ENCODE results near the gene TRAF3IP1. TPM values are rescaled to one million over a fixed set of nuclear protein-coding genes. Genes with fewer than 3 reads are reported as not detected.
"Not testable (repeated sequence)": the region's sequence is repeated elsewhere in the genome, so short reads cannot be mapped to it uniquely, and the experiment has no call there.

TRAF3IP1 gene
- polyA plus RNA-seq, 4 donors, result 5.1 to 10.1 (median 7.5) TPM

GRCh38 chr2:238441262-238442114 lies 121.2 kb downstream of the TRAF3IP1 start:
- H3K27ac ChIP-seq (ENCODE audit: low read depth in 1 of 3, low read length in 2 of 3), result no peak overlapping the region
- H3K4me1 ChIP-seq (ENCODE audit: control insufficient read depth in 3 of 3, insufficient read depth in 2 of 3, low read depth in 1 of 3, low read length in 2 of 3), result no peaks in the 10 kb centered on the region
- 49 to 59% (median 57%) methylated on average over 17 of the region's 17 CpGs for WGBS, 3 donors
- H3K27me3 ChIP-seq (ENCODE audit: control insufficient read depth in 3 of 3, insufficient read depth in 3 of 3, low read length in 3 of 3), result no peaks in the 10 kb centered on the region
- H3K36me3 ChIP-seq (ENCODE audit: control insufficient read depth in 3 of 3, insufficient read depth in 2 of 3, low read depth in 1 of 3, low read length in 3 of 3), result peaks cover 11 to 39% (median 16%) of the 10 kb centered on the region in 3 donors
- H3K9me3 ChIP-seq (ENCODE audit: control insufficient read depth in 2 of 2, insufficient read depth in 1 of 2, low read depth in 1 of 2, low read length in 1 of 2), result no peaks in the 10 kb centered on the region
- FAIRE-seq (no peak), DNase-seq (peak in 1 of 2 donors; percentile 41)
- H3K4me3 ChIP-seq (ENCODE audit: low read depth in 1 of 3, low read length in 3 of 3), result no peak overlapping the region

DNA sequence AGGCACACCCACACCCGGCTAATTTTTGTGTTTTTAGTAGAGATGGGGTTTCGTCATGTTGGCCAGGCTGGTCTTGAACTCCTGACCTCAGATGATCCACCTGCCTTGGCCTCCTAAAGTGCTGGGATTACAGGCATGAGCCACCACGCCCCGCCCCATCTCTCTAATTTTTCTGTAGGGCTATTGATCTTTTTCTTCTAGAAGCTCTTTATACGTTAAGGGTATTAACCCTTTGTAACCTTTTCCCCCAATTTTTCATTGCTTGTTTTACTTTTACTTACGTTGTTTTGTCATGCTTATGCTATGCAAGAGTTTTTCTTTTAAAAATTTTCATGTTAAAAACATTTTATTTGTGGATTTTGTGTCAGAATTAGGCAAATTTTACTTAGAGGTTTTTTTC lies 121.9 kb downstream of the TRAF3IP1 start:
- not testable (repeated sequence) for H3K9me3 ChIP-seq (ENCODE audit: control insufficient read depth in 2 of 2, insufficient read depth in 1 of 2, low read depth in 1 of 2, low read length in 1 of 2); H3K27me3 ChIP-seq (ENCODE audit: control insufficient read depth in 3 of 3, insufficient read depth in 3 of 3, low read length in 3 of 3); H3K4me3 ChIP-seq (ENCODE audit: low read depth in 1 of 3, low read length in 3 of 3); H3K4me1 ChIP-seq (ENCODE audit: control insufficient read depth in 3 of 3, insufficient read depth in 2 of 3, low read depth in 1 of 3, low read length in 2 of 3); DNase-seq; H3K27ac ChIP-seq (ENCODE audit: low read depth in 1 of 3, low read length in 2 of 3); FAIRE-seq
- H3K36me3 ChIP-seq (ENCODE audit: control insufficient read depth in 3 of 3, insufficient read depth in 2 of 3, low read depth in 1 of 3, low read length in 3 of 3), result peaks cover 12 to 43% (median 23%) of the 10 kb centered on the region in 3 donors
- WGBS, 3 donors, result 35 to 70% (median 64%) methylated on average over 6 of the region's 6 CpGs

DNA sequence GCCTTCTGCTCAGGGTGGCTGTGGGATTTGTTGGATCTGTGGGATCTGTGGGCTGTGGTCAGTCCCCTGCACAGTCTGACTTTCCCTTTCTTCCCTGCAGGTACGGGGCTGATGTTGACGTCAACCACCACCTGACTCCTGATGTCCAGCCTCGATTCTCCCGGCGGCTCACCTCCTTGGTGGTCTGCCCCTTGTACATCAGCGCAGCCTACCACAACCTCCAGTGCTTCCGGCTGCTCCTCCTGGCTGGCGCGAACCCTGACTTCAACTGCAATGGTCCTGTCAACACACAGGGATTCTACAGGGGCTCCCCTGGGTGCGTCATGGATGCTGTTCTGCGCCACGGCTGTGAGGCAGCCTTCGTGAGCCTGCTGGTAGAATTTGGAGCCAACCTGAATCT lies 123.9 kb downstream of the TRAF3IP1 start:
- Histone ChIP-seq H3K27ac (ENCODE audit: low read depth in 1 of 3, low read length in 2 of 3) (no peak overlapping the region), H3K4me1 (ENCODE audit: control insufficient read depth in 3 of 3, insufficient read depth in 2 of 3, low read depth in 1 of 3, low read length in 2 of 3) (no peaks in the 10 kb centered on the region), H3K4me3 (ENCODE audit: low read depth in 1 of 3, low read length in 3 of 3) (no peak overlapping the region), H3K36me3 (ENCODE audit: control insufficient read depth in 3 of 3, insufficient read depth in 2 of 3, low read depth in 1 of 3, low read length in 3 of 3) (peaks cover 12 to 55% (median 31%) of the 10 kb centered on the region in 3 donors), H3K27me3 (ENCODE audit: control insufficient read depth in 3 of 3, insufficient read depth in 3 of 3, low read length in 3 of 3) (no peaks in the 10 kb centered on the region), H3K9me3 (ENCODE audit: control insufficient read depth in 2 of 2, insufficient read depth in 1 of 2, low read depth in 1 of 2, low read length in 1 of 2) (no peaks in the 10 kb centered on the region)
- FAIRE-seq (no peak), DNase-seq (no peak)
- 94 to 98% (median 96%) methylated on average over 13 of the region's 13 CpGs for WGBS, 3 donors

- Histone ChIP-seq H3K36me3 (ENCODE audit: control insufficient read depth in 3 of 3, insufficient read depth in 2 of 3, low read depth in 1 of 3, low read length in 3 of 3) (peaks cover 12 to 60% (median 33%) of the 10 kb centered on the region in 3 donors), H3K27ac (ENCODE audit: low read depth in 1 of 3, low read length in 2 of 3) (no peak overlapping the region), H3K4me3 (ENCODE audit: low read depth in 1 of 3, low read length in 3 of 3) (no peak overlapping the region), H3K4me1 (ENCODE audit: control insufficient read depth in 3 of 3, insufficient read depth in 2 of 3, low read depth in 1 of 3, low read length in 2 of 3) (no peaks in the 10 kb centered on the region), H3K9me3 (ENCODE audit: control insufficient read depth in 2 of 2, insufficient read depth in 1 of 2, low read depth in 1 of 2, low read length in 1 of 2) (no peaks in the 10 kb centered on the region), H3K27me3 (ENCODE audit: control insufficient read depth in 3 of 3, insufficient read depth in 3 of 3, low read length in 3 of 3) (no peaks in the 10 kb centered on the region)
- FAIRE-seq, result no peak
- WGBS, 3 donors, result 86 to 89% (median 89%) methylated on average over 17 of the region's 17 CpGs
- DNase-seq, result no peak
These were observed 125.3 kb downstream of the TRAF3IP1 start for GRCh38 chr2:238445409-238446190.

DNA sequence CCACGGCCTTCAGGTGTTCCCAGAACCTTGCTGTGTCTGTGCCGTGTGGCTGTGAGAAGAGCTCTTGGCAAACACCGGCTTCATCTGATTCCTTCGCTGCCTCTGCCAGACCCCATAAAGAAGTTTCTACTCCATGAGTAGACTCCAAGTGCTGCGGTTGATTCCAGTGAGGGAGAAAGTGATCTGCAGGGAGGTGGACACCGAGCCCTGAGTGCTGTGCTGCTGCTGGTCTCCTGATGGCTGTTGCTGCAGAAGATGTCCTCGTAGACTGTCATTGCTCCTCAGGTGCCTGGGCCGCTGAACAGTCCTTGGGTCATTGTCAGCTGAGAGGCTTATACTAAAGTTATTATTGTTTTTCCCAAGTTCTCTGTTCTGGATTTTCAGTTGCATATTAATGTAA lies 126.1 kb downstream of the TRAF3IP1 start:
- FAIRE-seq (no peak), DNase-seq (no peak)
- H3K27me3 ChIP-seq (ENCODE audit: control insufficient read depth in 3 of 3, insufficient read depth in 3 of 3, low read length in 3 of 3), result no peaks in the 10 kb centered on the region
- no peaks in the 10 kb centered on the region for H3K4me1 ChIP-seq (ENCODE audit: control insufficient read depth in 3 of 3, insufficient read depth in 2 of 3, low read depth in 1 of 3, low read length in 2 of 3)
- no peaks in the 10 kb centered on the region for H3K9me3 ChIP-seq (ENCODE audit: control insufficient read depth in 2 of 2, insufficient read depth in 1 of 2, low read depth in 1 of 2, low read length in 1 of 2)
- no peak overlapping the region for H3K4me3 ChIP-seq (ENCODE audit: low read depth in 1 of 3, low read length in 3 of 3)
- no peak overlapping the region for H3K27ac ChIP-seq (ENCODE audit: low read depth in 1 of 3, low read length in 2 of 3)
- 96% methylated on average over 8 of the region's 8 CpGs for WGBS, 3 donors
- peaks cover 12 to 64% (median 35%) of the 10 kb centered on the region in 3 donors for H3K36me3 ChIP-seq (ENCODE audit: control insufficient read depth in 3 of 3, insufficient read depth in 2 of 3, low read depth in 1 of 3, low read length in 3 of 3)

DNA sequence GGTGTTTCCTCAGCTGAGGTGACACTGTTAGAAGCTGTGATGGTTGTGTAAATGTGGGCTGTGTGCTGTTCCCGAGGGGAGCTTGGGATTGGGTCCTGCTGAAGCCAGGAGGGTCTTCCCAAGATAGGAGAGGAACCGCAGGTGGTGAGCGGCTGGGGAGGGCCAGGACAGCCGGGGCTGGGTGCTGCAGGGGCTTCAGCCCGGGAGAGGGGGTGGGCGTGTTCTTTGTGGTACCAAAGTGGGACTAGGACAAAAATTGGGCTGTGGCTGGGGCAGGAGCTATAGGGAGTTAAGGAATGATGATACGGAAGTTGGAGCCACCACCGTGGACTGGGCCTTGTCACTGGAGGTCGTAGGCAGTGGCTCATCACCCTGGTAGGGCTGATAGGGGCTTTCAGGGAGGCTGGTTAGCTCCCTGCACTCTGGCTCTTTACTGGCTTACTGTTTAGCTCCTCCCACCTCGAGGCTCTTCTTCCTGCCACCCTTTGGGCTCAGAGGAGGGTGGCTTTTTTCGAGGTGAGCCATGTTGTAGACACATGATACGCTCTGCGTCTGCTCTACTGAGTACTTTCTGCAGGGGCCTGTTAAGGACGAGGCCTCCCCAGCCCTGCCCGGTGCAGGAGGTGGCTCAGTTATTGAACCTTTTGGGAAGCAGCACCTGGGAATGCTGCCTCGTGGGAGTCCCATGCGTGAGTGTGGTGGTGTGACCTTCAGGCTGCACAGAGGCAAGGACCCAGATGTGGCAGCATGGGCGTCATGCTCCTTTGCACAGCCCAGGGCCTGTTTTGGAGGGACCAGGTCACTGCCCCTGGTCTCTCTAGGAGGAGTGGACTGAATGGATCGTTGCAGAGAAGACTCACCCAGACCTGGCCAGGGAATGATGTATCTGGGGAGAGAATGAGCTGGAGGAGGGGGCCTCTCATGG lies 128.0 kb downstream of the TRAF3IP1 start:
- H3K9me3 ChIP-seq (ENCODE audit: control insufficient read depth in 2 of 2, insufficient read depth in 1 of 2, low read depth in 1 of 2, low read length in 1 of 2), result no peaks in the 10 kb centered on the region
- DNase-seq, result no peak
- H3K27me3 ChIP-seq (ENCODE audit: control insufficient read depth in 3 of 3, insufficient read depth in 3 of 3, low read length in 3 of 3), result no peaks in the 10 kb centered on the region
- WGBS, 3 donors, result 86 to 89% (median 89%) methylated on average over 19 of the region's 19 CpGs
- H3K27ac ChIP-seq (ENCODE audit: low read depth in 1 of 3, low read length in 2 of 3), result no peak overlapping the region
- H3K36me3 ChIP-seq (ENCODE audit: control insufficient read depth in 3 of 3, insufficient read depth in 2 of 3, low read depth in 1 of 3, low read length in 3 of 3), result peaks cover 12 to 78% (median 40%) of the 10 kb centered on the region in 3 donors
- no peaks in the 10 kb centered on the region for H3K4me1 ChIP-seq (ENCODE audit: control insufficient read depth in 3 of 3, insufficient read depth in 2 of 3, low read depth in 1 of 3, low read length in 2 of 3)
- FAIRE-seq, result no peak
- no peak overlapping the region for H3K4me3 ChIP-seq (ENCODE audit: low read depth in 1 of 3, low read length in 3 of 3)

GRCh38 chr2:238449241-238449640 lies 128.9 kb downstream of the TRAF3IP1 start:
- H3K9me3 ChIP-seq (ENCODE audit: control insufficient read depth in 2 of 2, insufficient read depth in 1 of 2, low read depth in 1 of 2, low read length in 1 of 2), result no peaks in the 10 kb centered on the region
- DNase-seq (no peak), FAIRE-seq (no peak)
- H3K36me3 ChIP-seq (ENCODE audit: control insufficient read depth in 3 of 3, insufficient read depth in 2 of 3, low read depth in 1 of 3, low read length in 3 of 3), result peaks cover 11 to 76% (median 39%) of the 10 kb centered on the region in 3 donors
- no peak overlapping the region for H3K4me3 ChIP-seq (ENCODE audit: low read depth in 1 of 3, low read length in 3 of 3)
- H3K27me3 ChIP-seq (ENCODE audit: control insufficient read depth in 3 of 3, insufficient read depth in 3 of 3, low read length in 3 of 3), result no peaks in the 10 kb centered on the region
- H3K4me1 ChIP-seq (ENCODE audit: control insufficient read depth in 3 of 3, insufficient read depth in 2 of 3, low read depth in 1 of 3, low read length in 2 of 3), result no peaks in the 10 kb centered on the region
- WGBS, 3 donors, result 79 to 89% (median 89%) methylated on average over 8 of the region's 8 CpGs
- no peak overlapping the region for H3K27ac ChIP-seq (ENCODE audit: low read depth in 1 of 3, low read length in 2 of 3)
